Mesodermal cell (in vitro differentiated cells): ENCODE measurements around the gene PDE4B.
A peak's percentile ranks its signal among the peaks of the same experiment; 100 is the strongest.

Source experiments
- H3K27ac ChIP-seq: 2 replicates; pipeline ENCODE4 v1.7.0; 2013; ENCODE audit warnings: mild to moderate bottlenecking, low read depth, low read length, moderate library complexity; ENCODE audit not compliant: severe bottlenecking
- H3K36me3 ChIP-seq: 2 replicates; pipeline ENCODE4 v1.7.1; 2013; ENCODE audit warnings: mild to moderate bottlenecking, low read length, moderate library complexity; ENCODE audit not compliant: control insufficient read depth, insufficient read depth
- H3K4me1 ChIP-seq: one replicate; pipeline ENCODE4 v1.7.1; 2013; ENCODE audit warnings: mild to moderate bottlenecking, low read length; ENCODE audit not compliant: insufficient read depth, control insufficient read depth, poor library complexity, severe bottlenecking
- H3K4me3 ChIP-seq: 2 replicates; pipeline ENCODE4 v1.7.0; 2013; ENCODE audit warnings: low read length, control low read depth, mild to moderate bottlenecking; ENCODE audit not compliant: insufficient read depth, poor library complexity, severe bottlenecking; ENCODE audit errors: extremely low read depth
- H3K9me3 ChIP-seq: 2 replicates; pipeline ENCODE4 v1.7.1; 2013; ENCODE audit warnings: mild to moderate bottlenecking, low read length, moderate library complexity; ENCODE audit not compliant: control insufficient read depth
- WGBS, 2 experiments: methylation state at CpG; one replicate each; pipeline ENCODE4 v1.1.5; 2013; ENCODE audit warnings: missing lambda C conversion rate in 2 of 2; ENCODE audit not compliant: insufficient coverage in 2 of 2; 5-methylcytosine and 5-hydroxymethylcytosine counted together

Gene PDE4B

GRCh38 chr1:66323958-66324625, 531.4 kb downstream of the PDE4B start:
- H3K36me3 ChIP-seq: no peaks in the 10 kb centered on the region
- no peak overlapping the region for H3K27ac ChIP-seq
- no peak overlapping the region for H3K4me3 ChIP-seq
- H3K4me1 ChIP-seq: peaks cover 21% of the 10 kb centered on the region
- WGBS, 2 experiments: 100% methylated on average over 1 of the region's 3 CpGs; no CpG with 5 or more reads in 1 of the 2 experiments
- H3K9me3 ChIP-seq: no peaks in the 10 kb centered on the region

GRCh38 chr1:66325594-66326380, 533.1 kb downstream of the PDE4B start:
- Histone ChIP-seq H3K27ac (no peak overlapping the region), H3K4me3 (no peak overlapping the region), H3K36me3 (no peaks in the 10 kb centered on the region), H3K4me1 (peaks cover 25% of the 10 kb centered on the region), H3K9me3 (no peaks in the 10 kb centered on the region)
- WGBS, 2 experiments: 100% methylated on average over 1 of the region's 5 CpGs

GRCh38 chr1:66326867-66327266, 534.2 kb downstream of the PDE4B start:
- Histone ChIP-seq H3K4me3 (no peak overlapping the region), H3K36me3 (no peaks in the 10 kb centered on the region), H3K27ac (no peak overlapping the region), H3K9me3 (no peaks in the 10 kb centered on the region), H3K4me1 (peaks cover 31% of the 10 kb centered on the region)

- peaks cover 34% of the 10 kb centered on the region for H3K4me1 ChIP-seq
- H3K9me3 ChIP-seq: no peaks in the 10 kb centered on the region
- 71% methylated on average over 1 of the region's 2 CpGs for WGBS, 2 experiments
- no peak overlapping the region for H3K27ac ChIP-seq
- H3K4me3 ChIP-seq: no peak overlapping the region
- no peaks in the 10 kb centered on the region for H3K36me3 ChIP-seq
These were observed 534.9 kb downstream of the PDE4B start for GRCh38 chr1:66327588-66327987.

GRCh38 chr1:66328896-66329295, 536.2 kb downstream of the PDE4B start:
- WGBS, 2 experiments: 81 to 100% methylated on average over 3 of the region's 3 CpGs
- Histone ChIP-seq H3K4me1 (peaks cover 29% of the 10 kb centered on the region), H3K36me3 (no peaks in the 10 kb centered on the region), H3K27ac (no peak overlapping the region), H3K4me3 (no peak overlapping the region), H3K9me3 (no peaks in the 10 kb centered on the region)

GRCh38 chr1:66330722-66331141, 538.0 kb downstream of the PDE4B start:
- Histone ChIP-seq H3K9me3 (no peaks in the 10 kb centered on the region), H3K4me1 (peaks cover 20% of the 10 kb centered on the region), H3K27ac (peak overlapping the region; percentile 13), H3K36me3 (peaks cover 4% of the 10 kb centered on the region), H3K4me3 (no peak overlapping the region)
- 77 to 81% methylated on average over 2 to 3 of the region's 4 CpGs for WGBS, 2 experiments

GRCh38 chr1:66331658-66332547, 539.2 kb downstream of the PDE4B start:
- peak overlapping the region; percentile 95 for H3K27ac ChIP-seq
- peaks cover 11% of the 10 kb centered on the region for H3K36me3 ChIP-seq
- 8 to 13% methylated on average over 11 of the region's 18 CpGs for WGBS, 2 experiments
- peak overlapping the region; percentile 58 for H3K4me3 ChIP-seq
- peaks cover 23% of the 10 kb centered on the region for H3K4me1 ChIP-seq
- no peaks in the 10 kb centered on the region for H3K9me3 ChIP-seq

GRCh38 chr1:66332548-66332901, 539.8 kb downstream of the PDE4B start:
- H3K4me3 ChIP-seq: peak overlapping the region; percentile 58
- H3K9me3 ChIP-seq: no peaks in the 10 kb centered on the region
- peak overlapping the region; percentile 95 for H3K27ac ChIP-seq
- H3K4me1 ChIP-seq: peaks cover 23% of the 10 kb centered on the region
- WGBS, 2 experiments: 0% methylated on average over 1 of the region's 2 CpGs; no CpG with 5 or more reads in 1 of the 2 experiments
- peaks cover 17% of the 10 kb centered on the region for H3K36me3 ChIP-seq

GRCh38 chr1:66333466-66334199, 540.9 kb downstream of the PDE4B start:
- peak overlapping the region; percentile 58 for H3K4me3 ChIP-seq
- H3K4me1 ChIP-seq: peaks cover 23% of the 10 kb centered on the region
- 47 to 54% methylated on average over 2 to 3 of the region's 4 CpGs for WGBS, 2 experiments

GRCh38 chr1:66334318-66334717, 541.6 kb downstream of the PDE4B start:
- no peaks in the 10 kb centered on the region for H3K9me3 ChIP-seq
- peaks cover 23% of the 10 kb centered on the region for H3K4me1 ChIP-seq
- H3K36me3 ChIP-seq: peaks cover 20% of the 10 kb centered on the region
- peak overlapping the region; percentile 58 for H3K4me3 ChIP-seq
- 80% methylated on average over 1 of the region's 2 CpGs; no CpG with 5 or more reads in 1 of the 2 experiments for WGBS, 2 experiments
- H3K27ac ChIP-seq: peak overlapping the region; percentile 8

More at GRCh38 chr1:66333466-66334199, 540.9 kb downstream of the PDE4B start:
- Histone ChIP-seq H3K36me3 (peaks cover 20% of the 10 kb centered on the region), H3K9me3 (no peaks in the 10 kb centered on the region), H3K27ac (peak overlapping the region; percentile 8)
